Measurements from ENCODE around the gene PDK1. TPM values are rescaled to one million over a fixed set of nuclear protein-coding genes. Genes with fewer than 3 reads are reported as not detected.
A peak's percentile ranks its signal among the peaks of the same experiment; 100 is the strongest.

The PDK1 gene
- total RNA-seq, 5 donors from 2014 or later (not counting 1 experiment from before 2014, with no cell fraction given): 37.3 to 70.3 (median 48.6) TPM

GRCh38 chr2:172564376-172564775 lies 8.5 kb downstream of the PDK1 start:
- ATAC-seq (replicated peaks in 1 of 4) (no peak), DNase-seq (no peak)
- Histone ChIP-seq H3K36me3 (ENCODE audit: control insufficient read depth in 2 of 2, extremely low read depth in 1 of 2, insufficient read depth in 1 of 2, low read length in 1 of 2) (peaks cover 7 to 61% of the 10 kb centered on the region in 2 donors), H3K27me3 (replicated peaks in 1 of 2; ENCODE audit: control insufficient read depth in 2 of 2, extremely low read depth in 1 of 2, insufficient read depth in 2 of 2, low read length in 1 of 2) (no peaks in the 10 kb centered on the region), H3K4me3 (ENCODE audit: control insufficient read depth in 1 of 2, extremely low read depth in 1 of 2, low read length in 1 of 2) (no peak overlapping the region), H3K4me1 (ENCODE audit: control insufficient read depth in 1 of 2, extremely low read depth in 1 of 2, insufficient read depth in 2 of 2, low read length in 2 of 2) (peaks cover 0 to 7% of the 10 kb centered on the region in 2 experiments), H3K9me3 (no peaks in the 10 kb centered on the region), H3K27ac (ENCODE audit: low read length) (no peak overlapping the region)
- 100% methylated on average over 4 of the region's 5 CpGs for WGBS (ENCODE audit: insufficient coverage)
- ChIA-PET CTCF (interaction anchor here in 1 of 2 donors (1.1 kb wide), 1 partner anchor 15 kb away, joined by 3 read pairs; no protein-coding TSS in a partner anchor), POLR2A (interaction anchor here in 1 of 2 donors (0.6 kb wide), 1 partner anchor 18 kb away, joined by 8 read pairs; no protein-coding TSS in a partner anchor)
- H3K36me3 Mint-ChIP-seq: peaks cover 54% of the 10 kb centered on the region
- no peaks in the 10 kb centered on the region for H3K9me3 Mint-ChIP-seq
- H3K4me1 Mint-ChIP-seq: peaks cover 33 to 46% (median 41%) of the 10 kb centered on the region in 3 donors
- H3K4me3 Mint-ChIP-seq: no peak overlapping the region
- no peaks in the 10 kb centered on the region for H3K27me3 Mint-ChIP-seq
- no peak overlapping the region for H3K27ac Mint-ChIP-seq

DNA sequence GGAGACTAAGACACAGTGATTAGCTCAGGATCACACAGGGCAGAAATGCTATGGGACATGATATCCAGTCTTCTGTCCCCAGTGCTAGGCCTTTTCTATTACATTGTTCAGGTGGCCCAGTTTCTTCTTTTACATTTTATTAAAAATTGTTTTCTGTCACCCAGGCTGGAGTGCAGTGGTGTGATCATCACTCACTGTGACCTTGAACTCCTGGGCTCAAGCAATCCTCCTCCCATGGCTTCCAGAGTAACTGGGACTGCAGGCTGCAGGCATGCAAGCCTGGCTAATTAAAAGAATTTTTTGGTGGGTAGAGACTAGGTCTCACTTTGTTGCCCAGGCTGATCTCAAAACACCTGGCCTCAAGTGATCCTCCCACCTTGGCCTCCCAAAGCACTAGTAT lies 15.4 kb downstream of the PDK1 start:
- H3K4me1 ChIP-seq (ENCODE audit: control insufficient read depth in 1 of 2, extremely low read depth in 1 of 2, insufficient read depth in 2 of 2, low read length in 2 of 2): peaks cover 0 to 3% of the 10 kb centered on the region in 2 experiments
- CTCF ChIA-PET: no interaction called here
- H3K4me3 ChIP-seq (ENCODE audit: control insufficient read depth in 1 of 2, extremely low read depth in 1 of 2, low read length in 1 of 2): no peak overlapping the region
- no peak for ATAC-seq (replicated peaks in 1 of 4)
- Mint-ChIP-seq H3K36me3 (peaks cover 79% of the 10 kb centered on the region), H3K27ac (peak overlapping the region in 1 of 2 donors; percentile 71), H3K4me3 (no peak overlapping the region), H3K4me1 (peaks cover 19 to 24% (median 21%) of the 10 kb centered on the region in 3 donors), H3K9me3 (peaks cover 4 to 21% (median 14%) of the 10 kb centered on the region in 3 donors), H3K27me3 (no peaks in the 10 kb centered on the region)
- H3K27me3 ChIP-seq (replicated peaks in 1 of 2; ENCODE audit: control insufficient read depth in 2 of 2, extremely low read depth in 1 of 2, insufficient read depth in 2 of 2, low read length in 1 of 2): no peaks in the 10 kb centered on the region
- H3K27ac ChIP-seq (ENCODE audit: low read length): no peak overlapping the region
- peaks cover 6% of the 10 kb centered on the region for H3K9me3 ChIP-seq
- peaks cover 9 to 60% of the 10 kb centered on the region in 2 donors for H3K36me3 ChIP-seq (ENCODE audit: control insufficient read depth in 2 of 2, extremely low read depth in 1 of 2, insufficient read depth in 1 of 2, low read length in 1 of 2)
- DNase-seq: no peak
- POLR2A ChIA-PET: no interaction called here

- CTCF ChIA-PET: no interaction called here
- no peak for ATAC-seq (replicated peaks in 1 of 4)
- no CpG with 5 or more reads among the region's 2 CpGs for WGBS (ENCODE audit: insufficient coverage)
- Histone ChIP-seq H3K9me3 (peaks cover 17% of the 10 kb centered on the region), H3K4me3 (ENCODE audit: control insufficient read depth in 1 of 2, extremely low read depth in 1 of 2, low read length in 1 of 2) (no peak overlapping the region), H3K4me1 (ENCODE audit: control insufficient read depth in 1 of 2, extremely low read depth in 1 of 2, insufficient read depth in 2 of 2, low read length in 2 of 2) (no peaks in the 10 kb centered on the region), H3K27ac (ENCODE audit: low read length) (no peak overlapping the region), H3K27me3 (replicated peaks in 1 of 2; ENCODE audit: control insufficient read depth in 2 of 2, extremely low read depth in 1 of 2, insufficient read depth in 2 of 2, low read length in 1 of 2) (no peaks in the 10 kb centered on the region), H3K36me3 (ENCODE audit: control insufficient read depth in 2 of 2, extremely low read depth in 1 of 2, insufficient read depth in 1 of 2, low read length in 1 of 2) (peaks cover 5 to 61% of the 10 kb centered on the region in 2 donors)
- H3K4me3 Mint-ChIP-seq: no peak overlapping the region
- POLR2A ChIA-PET: no interaction called here
- H3K9me3 Mint-ChIP-seq: peaks cover 5 to 30% (median 19%) of the 10 kb centered on the region in 3 donors
- no peak for DNase-seq
- H3K27me3 Mint-ChIP-seq: no peaks in the 10 kb centered on the region
- peaks cover 11 to 18% (median 14%) of the 10 kb centered on the region in 3 donors for H3K4me1 Mint-ChIP-seq
- peaks cover 81% of the 10 kb centered on the region for H3K36me3 Mint-ChIP-seq
- peak overlapping the region in 1 of 2 donors; percentile 28 for H3K27ac Mint-ChIP-seq
Observed at GRCh38 chr2:172572981-172573380, 17.1 kb downstream of the PDK1 start.

GRCh38 chr2:172574965-172575364 lies 19.1 kb downstream of the PDK1 start:
- DNase-seq (no peak), ATAC-seq (replicated peaks in 1 of 4) (no peak)
- Mint-ChIP-seq H3K4me3 (no peak overlapping the region), H3K4me1 (peaks cover 10 to 22% (median 19%) of the 10 kb centered on the region in 3 donors), H3K9me3 (peaks cover 9 to 34% (median 23%) of the 10 kb centered on the region in 3 donors), H3K27ac (no peak overlapping the region), H3K27me3 (no peaks in the 10 kb centered on the region), H3K36me3 (peaks cover 90% of the 10 kb centered on the region)
- Histone ChIP-seq H3K4me3 (ENCODE audit: control insufficient read depth in 1 of 2, extremely low read depth in 1 of 2, low read length in 1 of 2) (no peak overlapping the region), H3K27ac (ENCODE audit: low read length) (no peak overlapping the region), H3K9me3 (peaks cover 21% of the 10 kb centered on the region), H3K4me1 (ENCODE audit: control insufficient read depth in 1 of 2, extremely low read depth in 1 of 2, insufficient read depth in 2 of 2, low read length in 2 of 2) (no peaks in the 10 kb centered on the region), H3K27me3 (replicated peaks in 1 of 2; ENCODE audit: control insufficient read depth in 2 of 2, extremely low read depth in 1 of 2, insufficient read depth in 2 of 2, low read length in 1 of 2) (no peaks in the 10 kb centered on the region), H3K36me3 (ENCODE audit: control insufficient read depth in 2 of 2, extremely low read depth in 1 of 2, insufficient read depth in 1 of 2, low read length in 1 of 2) (peaks cover 3 to 54% of the 10 kb centered on the region in 2 donors)
- ChIA-PET POLR2A (no interaction called here), CTCF (interaction anchor here in 1 of 2 donors (0.6 kb wide), 1 partner anchor 448 kb away, joined by 5 read pairs; no protein-coding TSS in a partner anchor)
- WGBS (ENCODE audit: insufficient coverage): no CpG with 5 or more reads among the region's 1 CpG

GRCh38 chr2:172578054-172578453 lies 22.2 kb downstream of the PDK1 start:
- peaks cover 21% of the 10 kb centered on the region for H3K9me3 ChIP-seq
- H3K27me3 ChIP-seq (replicated peaks in 1 of 2; ENCODE audit: control insufficient read depth in 2 of 2, extremely low read depth in 1 of 2, insufficient read depth in 2 of 2, low read length in 1 of 2): no peaks in the 10 kb centered on the region
- CTCF ChIA-PET: no interaction called here
- Mint-ChIP-seq H3K4me1 (peaks cover 25 to 35% (median 33%) of the 10 kb centered on the region in 3 donors), H3K4me3 (no peak overlapping the region), H3K36me3 (peaks cover 92% of the 10 kb centered on the region), H3K27ac (no peak overlapping the region), H3K27me3 (no peaks in the 10 kb centered on the region), H3K9me3 (peaks cover 9 to 34% (median 23%) of the 10 kb centered on the region in 3 donors)
- POLR2A ChIA-PET: no interaction called here
- no CpG with 5 or more reads among the region's 1 CpG for WGBS (ENCODE audit: insufficient coverage)
- DNase-seq (no peak), ATAC-seq (replicated peaks in 1 of 4) (no peak)
- no peaks in the 10 kb centered on the region for H3K4me1 ChIP-seq (ENCODE audit: control insufficient read depth in 1 of 2, extremely low read depth in 1 of 2, insufficient read depth in 2 of 2, low read length in 2 of 2)
- H3K36me3 ChIP-seq (ENCODE audit: control insufficient read depth in 2 of 2, extremely low read depth in 1 of 2, insufficient read depth in 1 of 2, low read length in 1 of 2): peaks cover 6 to 47% of the 10 kb centered on the region in 2 donors
- H3K4me3 ChIP-seq (ENCODE audit: control insufficient read depth in 1 of 2, extremely low read depth in 1 of 2, low read length in 1 of 2): no peak overlapping the region
- no peak overlapping the region for H3K27ac ChIP-seq (ENCODE audit: low read length)

GRCh38 chr2:172578860-172579512 lies 23.1 kb downstream of the PDK1 start:
- ChIA-PET CTCF (interaction anchor here in 1 of 2 donors (1.1 kb wide), 1 partner anchor 15 kb away, joined by 3 read pairs; no protein-coding TSS in a partner anchor), POLR2A (no interaction called here)
- WGBS (ENCODE audit: insufficient coverage): 100% methylated on average over 1 of the region's 2 CpGs
- Mint-ChIP-seq H3K27ac (no peak overlapping the region), H3K27me3 (no peaks in the 10 kb centered on the region), H3K9me3 (peaks cover 8 to 33% (median 22%) of the 10 kb centered on the region in 3 donors), H3K4me1 (peaks cover 25 to 36% (median 35%) of the 10 kb centered on the region in 3 donors), H3K36me3 (peaks cover 87% of the 10 kb centered on the region), H3K4me3 (no peak overlapping the region)
- H3K9me3 ChIP-seq: peaks cover 19% of the 10 kb centered on the region
- ATAC-seq (replicated peaks in 1 of 4) (no peak), DNase-seq (no peak)
- no peaks in the 10 kb centered on the region for H3K27me3 ChIP-seq (replicated peaks in 1 of 2; ENCODE audit: control insufficient read depth in 2 of 2, extremely low read depth in 1 of 2, insufficient read depth in 2 of 2, low read length in 1 of 2)
- no peaks in the 10 kb centered on the region for H3K4me1 ChIP-seq (ENCODE audit: control insufficient read depth in 1 of 2, extremely low read depth in 1 of 2, insufficient read depth in 2 of 2, low read length in 2 of 2)
- H3K27ac ChIP-seq (ENCODE audit: low read length): no peak overlapping the region
- peaks cover 6 to 43% of the 10 kb centered on the region in 2 donors for H3K36me3 ChIP-seq (ENCODE audit: control insufficient read depth in 2 of 2, extremely low read depth in 1 of 2, insufficient read depth in 1 of 2, low read length in 1 of 2)
- H3K4me3 ChIP-seq (ENCODE audit: control insufficient read depth in 1 of 2, extremely low read depth in 1 of 2, low read length in 1 of 2): no peak overlapping the region

All from T-cell (primary cell).